Endothelial cell of umbilical vein (primary cell): ENCODE data around the gene NBEA. TPM values are rescaled to one million over a fixed set of nuclear protein-coding genes. Genes with fewer than 3 reads are reported as not detected.

Source experiments
- BruUV-seq: library from RNA; stranded (reverse); fragments of 400-500 nt; replicated peaks from 2 replicates; lab custom pipeline; 2021; lab: Mats Ljungman, UMichigan
- CTCF ChIA-PET: fragments of 300-600, 350-600 bp; sonication (Branson Sonifier 250); formaldehyde crosslinking; loops from one replicate; lab custom pipeline; 2021; ENCODE audit warnings: antibody characterized with exemption, inconsistent platforms; lab: Charles Lee
- POLR2A ChIA-PET: fragments of 300-600, 350-600 bp; sonication (Branson Sonifier 250); formaldehyde crosslinking; loops from one replicate; lab custom pipeline; 2021; ENCODE audit warnings: antibody characterized with exemption, inconsistent platforms; lab: Charles Lee
- DNase-seq: peaks from one replicate; pipeline ENCODE4 v3.0.0-alpha.2; 2011; ENCODE audit warnings: low read depth, low spot score
- FAIRE-seq: peaks from 2 replicates; lab custom pipeline; 2011; peaks lifted over from hg19 to GRCh38; lab: Jason Lieb, UNC
- H2AFZ ChIP-seq: 2 replicates; pipeline ENCODE4 v1.6.0; 2012; ENCODE audit warnings: low read depth, low read length, control low read depth, inconsistent platforms
- H3K27ac ChIP-seq: 2 replicates; pipeline ENCODE4 v1.5.1; 2011; ENCODE audit warnings: low read depth, mild to moderate bottlenecking, control low read depth, low read length, moderate library complexity; ENCODE audit not compliant: insufficient read depth
- H3K27me3 ChIP-seq, 2 experiments: 2 replicates each; pipeline versions ENCODE4 v1.6.0 to v1.6.1; 2011; ENCODE audit warnings: low read length in 2 of 2, mixed read lengths in 1 of 2; ENCODE audit not compliant: control insufficient read depth in 2 of 2, insufficient read depth in 2 of 2
- H3K36me3 ChIP-seq, 2 experiments: 2 replicates in 1 of 2; 3 replicates in 1 of 2; pipeline ENCODE4 v1.5.1; 2011; ENCODE audit warnings: low read length in 2 of 2, mild to moderate bottlenecking in 1 of 2, moderate library complexity in 1 of 2; ENCODE audit not compliant: control insufficient read depth in 2 of 2, insufficient read depth in 2 of 2; ENCODE audit errors: extremely low read depth in 1 of 2
- H3K4me1 ChIP-seq: 3 replicates; pipeline ENCODE4 v1.5.1; 2011; ENCODE audit warnings: mild to moderate bottlenecking, low read length; ENCODE audit not compliant: control insufficient read depth, insufficient read depth; ENCODE audit errors: extremely low read depth
- H3K4me2 ChIP-seq: 2 replicates; pipeline ENCODE4 v1.6.1; 2011; ENCODE audit warnings: low read length, control low read depth, mixed read lengths; ENCODE audit not compliant: insufficient read depth
- H3K4me3 ChIP-seq, 3 experiments: fragments of 200-600 bp in 1 of 3; sonication (generic), shearing (Covaris generic) in 1 of 3; replicated peaks in 1 of 3; 2 replicates each; pipeline ENCODE4 v1.5.1; 2011 to 2016; ENCODE audit warnings: control low read depth in 3 of 3, low read length in 3 of 3, mild to moderate bottlenecking in 2 of 3, inconsistent platforms in 1 of 3, low read depth in 1 of 3, moderate library complexity in 1 of 3; ENCODE audit not compliant: insufficient read depth in 1 of 3
- H3K79me2 ChIP-seq: 2 replicates; pipeline ENCODE4 v1.6.0; 2012; ENCODE audit warnings: low read length, inconsistent platforms; ENCODE audit not compliant: control insufficient read depth, insufficient read depth
- H3K9ac ChIP-seq: replicated peaks from 2 replicates; pipeline ENCODE3; 2011; ENCODE audit warnings: low read length, control low read depth; ENCODE audit not compliant: insufficient read depth; ENCODE audit errors: extremely low read depth
- H3K9me1 ChIP-seq: replicated peaks from 3 replicates; pipeline ENCODE4 v1.6.0; 2011; ENCODE audit warnings: mild to moderate bottlenecking, low read length; ENCODE audit not compliant: control insufficient read depth, insufficient read depth; ENCODE audit errors: extremely low read depth
- H3K9me3 ChIP-seq: replicated peaks from 2 replicates; pipeline ENCODE4 v1.5.1; 2012; ENCODE audit warnings: low read length, inconsistent platforms; ENCODE audit not compliant: control insufficient read depth, insufficient read depth
- H4K20me1 ChIP-seq: replicated peaks from 2 replicates; pipeline ENCODE3; 2011; ENCODE audit warnings: mild to moderate bottlenecking, low read length; ENCODE audit not compliant: control insufficient read depth, insufficient read depth; ENCODE audit errors: extremely low read depth
- EZH2 ChIP-seq: IDR thresholded peaks from 2 replicates; pipeline ENCODE4 v1.6.1; 2012; ENCODE audit warnings: borderline replicate concordance, low read depth, mild to moderate bottlenecking, moderate library complexity, low read length, inconsistent platforms; ENCODE audit not compliant: severe bottlenecking
- FOS ChIP-seq: IDR thresholded peaks from 2 replicates; pipeline ENCODE4 v1.6.1; 2011; ENCODE audit warnings: mild to moderate bottlenecking, low read length, moderate library complexity, borderline replicate concordance; ENCODE audit not compliant: insufficient read depth
- JUN ChIP-seq: IDR thresholded peaks from 2 replicates; pipeline ENCODE4 v1.6.1; 2011; ENCODE audit warnings: borderline replicate concordance, low read depth; ENCODE audit not compliant: insufficient read length, insufficient read depth
- POLR2A ChIP-seq: IDR thresholded peaks from 2 replicates; pipeline ENCODE4 v1.6.1; 2012; ENCODE audit warnings: low read depth, mild to moderate bottlenecking, control low read depth, low read length
- POLR2AphosphoS5 ChIP-seq: IDR thresholded peaks from 2 replicates; pipeline ENCODE4 v1.6.1; 2012; ENCODE audit warnings: low read depth, mild to moderate bottlenecking, control low read depth, low read length, moderate library complexity; ENCODE audit not compliant: insufficient read depth
- dilution Hi-C: fragments of 300-500 bp; cut with MboI; formaldehyde crosslinking; loops from one replicate; pipeline ENCODE4 v1.15.0; 2019; ENCODE audit warnings: low sequenced_read_pairs; ENCODE audit not compliant: extremely low pct_ligation_motif_present
- intact Hi-C: fragments of 100-400 bp; cut with micrococcal nuclease; formaldehyde crosslinking; loops from one replicate; pipeline ENCODE4 v1.10.0; 2022
- polyA plus RNA-seq, 4 experiments: library from polyadenylated mRNA; depleted of rRNA in 3 of 4; stranded (reverse) in 3 of 4; unstranded in 1 of 4; fragments of >200 nt; gene quantifications; 2 replicates each; pipeline versions ENCODE4 v1.2.1 to v1.2.3, GENCODE V29; 2011 to 2012; ENCODE audit warnings: missing spikeins in 1 of 4
- total RNA-seq: library from RNA; stranded (reverse); gene quantifications from 2 replicates; pipeline ENCODE4 v1.2.3, GENCODE V29; 2021
- TF ChIP-seq, protein P1 (sequence below), 2 donors: IDR thresholded peaks; 1 replicate in 1 of 2; 2 replicates in 1 of 2; pipeline ENCODE4 v1.5.1; 2011; ENCODE audit warnings: low read length in 2 of 2, mild to moderate bottlenecking in 2 of 2, moderate library complexity in 2 of 2, control low read depth in 1 of 2, inconsistent platforms in 1 of 2, low read depth in 1 of 2; ENCODE audit not compliant: insufficient read depth in 1 of 2; ENCODE audit errors: extremely low read depth in 1 of 2
- TF ChIP-seq, protein P2 (sequence below): IDR thresholded peaks from 2 replicates; pipeline ENCODE4 v1.6.1; 2011; ENCODE audit not compliant: insufficient read depth, insufficient read length

Gene NBEA
- total and polyA plus RNA-seq, 2 donors (not counting 3 experiments of a cell fraction or from before 2014, with no cell fraction given): 3.0 to 4.8 TPM

DNA sequence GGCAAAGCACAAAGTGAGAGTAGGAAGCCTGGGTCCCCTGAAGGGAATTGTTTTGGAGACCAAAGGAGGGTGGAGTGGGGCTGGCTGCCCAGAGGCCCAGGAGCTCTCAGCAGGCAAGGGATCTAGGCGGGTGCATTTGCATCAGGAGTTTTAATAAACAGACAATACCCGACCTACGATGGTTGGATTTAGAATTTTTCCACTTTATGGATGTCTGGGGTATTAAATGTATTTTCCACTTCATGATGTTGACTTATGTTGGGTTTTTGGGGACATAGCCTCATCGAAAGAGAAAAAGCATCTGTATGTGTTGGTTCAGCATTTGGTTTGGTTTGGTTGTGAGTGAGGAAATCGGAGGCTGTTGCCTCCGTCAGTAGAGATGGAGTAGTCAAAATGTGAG is 739.6 kb downstream of the NBEA start:
- no peaks in the 10 kb centered on the region for H3K9me1 ChIP-seq
- DNase-seq (no peak), FAIRE-seq (no peak)
- H3K9ac ChIP-seq: no peak overlapping the region
- H4K20me1 ChIP-seq: no peaks in the 10 kb centered on the region
- H3K79me2 ChIP-seq: no peaks in the 10 kb centered on the region
- CTCF ChIA-PET: no interaction called here
- H3K4me3 ChIP-seq: no peak overlapping the region
- BruUV-seq: no TSS peak
- intact Hi-C loops (no loop called here), dilution Hi-C loops (no loop called here)
- no peaks in the 10 kb centered on the region for H3K36me3 ChIP-seq
- H3K9me3 ChIP-seq: no peaks in the 10 kb centered on the region
- POLR2A ChIA-PET: no interaction called here
- no peaks in the 10 kb centered on the region for H3K4me1 ChIP-seq
- H2AFZ ChIP-seq: no peak overlapping the region
- no peaks in the 10 kb centered on the region for H3K27me3 ChIP-seq
- TF ChIP-seq POLR2AphosphoS5 (no peak), JUN (no peak), POLR2A (no peak), FOS (no peak)
- TF ChIP-seq, protein P1, sequence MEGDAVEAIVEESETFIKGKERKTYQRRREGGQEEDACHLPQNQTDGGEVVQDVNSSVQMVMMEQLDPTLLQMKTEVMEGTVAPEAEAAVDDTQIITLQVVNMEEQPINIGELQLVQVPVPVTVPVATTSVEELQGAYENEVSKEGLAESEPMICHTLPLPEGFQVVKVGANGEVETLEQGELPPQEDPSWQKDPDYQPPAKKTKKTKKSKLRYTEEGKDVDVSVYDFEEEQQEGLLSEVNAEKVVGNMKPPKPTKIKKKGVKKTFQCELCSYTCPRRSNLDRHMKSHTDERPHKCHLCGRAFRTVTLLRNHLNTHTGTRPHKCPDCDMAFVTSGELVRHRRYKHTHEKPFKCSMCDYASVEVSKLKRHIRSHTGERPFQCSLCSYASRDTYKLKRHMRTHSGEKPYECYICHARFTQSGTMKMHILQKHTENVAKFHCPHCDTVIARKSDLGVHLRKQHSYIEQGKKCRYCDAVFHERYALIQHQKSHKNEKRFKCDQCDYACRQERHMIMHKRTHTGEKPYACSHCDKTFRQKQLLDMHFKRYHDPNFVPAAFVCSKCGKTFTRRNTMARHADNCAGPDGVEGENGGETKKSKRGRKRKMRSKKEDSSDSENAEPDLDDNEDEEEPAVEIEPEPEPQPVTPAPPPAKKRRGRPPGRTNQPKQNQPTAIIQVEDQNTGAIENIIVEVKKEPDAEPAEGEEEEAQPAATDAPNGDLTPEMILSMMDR (IDR thresholded peaks at IDR 0.05; ENCODE audit: extremely low read depth in 1 of 2, insufficient read depth in 1 of 2, low read depth in 1 of 2, low read length in 2 of 2): no peak
- TF ChIP-seq, protein P2, sequence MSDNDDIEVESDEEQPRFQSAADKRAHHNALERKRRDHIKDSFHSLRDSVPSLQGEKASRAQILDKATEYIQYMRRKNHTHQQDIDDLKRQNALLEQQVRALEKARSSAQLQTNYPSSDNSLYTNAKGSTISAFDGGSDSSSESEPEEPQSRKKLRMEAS: no peak
- H3K4me2 ChIP-seq: no peak overlapping the region
- no peak overlapping the region for H3K27ac ChIP-seq

DNA sequence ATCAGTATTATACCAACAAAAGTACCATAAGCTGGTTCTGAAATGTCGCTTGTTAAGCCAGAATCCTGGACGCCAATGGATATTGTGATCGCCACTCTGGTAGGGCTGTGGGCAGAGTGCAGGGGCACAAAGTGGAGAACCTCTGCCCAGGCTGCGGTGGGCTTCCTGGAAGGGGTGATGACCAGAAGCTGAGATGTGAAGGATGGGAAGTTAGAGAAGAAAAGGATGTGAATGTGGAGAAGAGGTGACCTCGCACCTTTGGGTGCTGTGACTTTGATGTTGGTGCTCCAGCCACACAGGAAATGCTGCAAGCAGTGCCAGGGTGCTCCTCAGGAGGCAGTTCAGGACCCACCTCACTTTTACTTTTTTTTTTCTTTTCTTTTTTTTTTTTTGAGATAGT is 742.4 kb downstream of the NBEA start:
- intact Hi-C loops: no loop called here
- POLR2A ChIA-PET: no interaction called here
- Histone ChIP-seq H3K4me3 (no peak overlapping the region), H3K9me3 (no peaks in the 10 kb centered on the region), H3K27ac (no peak overlapping the region), H4K20me1 (no peaks in the 10 kb centered on the region), H3K27me3 (peaks cover 0 to 2% of the 10 kb centered on the region in 2 experiments), H3K79me2 (no peaks in the 10 kb centered on the region), H2AFZ (no peak overlapping the region), H3K9ac (no peak overlapping the region), H3K9me1 (no peaks in the 10 kb centered on the region), H3K36me3 (no peaks in the 10 kb centered on the region), H3K4me2 (no peak overlapping the region), H3K4me1 (no peaks in the 10 kb centered on the region)
- BruUV-seq: no TSS peak
- FAIRE-seq (no peak), DNase-seq (no peak)
- no peak for TF ChIP-seq EZH2
- no peak for TF ChIP-seq POLR2AphosphoS5
- CTCF ChIA-PET: no interaction called here
- dilution Hi-C loops: no loop called here
